Adrenal gland (tissue), 5 donors: ENCODE results near the gene STAP1.

Source experiments
- POLR2A ChIP-seq, 2 donors: fragments of 450-650 bp; IDR thresholded peaks; one replicate each; pipeline ENCODE4 v1.6.1; 2017; ENCODE audit warnings: antibody characterized with exemption in 2 of 2, mild to moderate bottlenecking in 2 of 2, moderate library complexity in 1 of 2
- TF ChIP-seq, protein P1 (sequence below), 6 experiments: fragments of 450-650 bp in 4 of 6; fragments of 200-600 bp in 2 of 6; sonication (generic) in 1 of 6; IDR thresholded peaks; 1 replicate in 5 of 6; 2 replicates in 1 of 6; pipeline versions ENCODE4 v1.5.1 to v1.8.0; 2016 to 2021; ENCODE audit warnings: antibody characterized with exemption in 6 of 6, mild to moderate bottlenecking in 2 of 6, moderate library complexity in 1 of 6
- donor health status: DM: no; HTN: no; CAD: no.

DNA sequence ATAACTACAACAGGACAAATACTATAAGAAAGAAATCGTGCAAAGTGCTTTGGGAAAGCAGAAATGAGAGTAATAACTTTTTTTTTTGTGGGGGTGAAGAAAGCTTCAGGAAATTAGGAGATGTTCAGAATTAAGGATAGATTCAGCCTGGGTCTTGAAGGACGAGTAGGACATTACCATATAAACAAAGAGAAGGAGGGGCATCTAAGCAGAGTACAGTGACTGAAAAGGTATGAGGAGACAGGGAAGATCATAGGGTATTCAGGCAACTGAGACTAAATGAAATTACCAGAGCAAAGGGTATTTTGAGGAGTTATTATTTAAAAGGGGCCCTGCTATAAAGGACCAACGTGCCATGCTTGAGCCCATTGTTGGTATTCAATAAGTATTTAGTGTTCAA, 3.1 kb upstream of the STAP1 start:
- TF ChIP-seq, protein P1, sequence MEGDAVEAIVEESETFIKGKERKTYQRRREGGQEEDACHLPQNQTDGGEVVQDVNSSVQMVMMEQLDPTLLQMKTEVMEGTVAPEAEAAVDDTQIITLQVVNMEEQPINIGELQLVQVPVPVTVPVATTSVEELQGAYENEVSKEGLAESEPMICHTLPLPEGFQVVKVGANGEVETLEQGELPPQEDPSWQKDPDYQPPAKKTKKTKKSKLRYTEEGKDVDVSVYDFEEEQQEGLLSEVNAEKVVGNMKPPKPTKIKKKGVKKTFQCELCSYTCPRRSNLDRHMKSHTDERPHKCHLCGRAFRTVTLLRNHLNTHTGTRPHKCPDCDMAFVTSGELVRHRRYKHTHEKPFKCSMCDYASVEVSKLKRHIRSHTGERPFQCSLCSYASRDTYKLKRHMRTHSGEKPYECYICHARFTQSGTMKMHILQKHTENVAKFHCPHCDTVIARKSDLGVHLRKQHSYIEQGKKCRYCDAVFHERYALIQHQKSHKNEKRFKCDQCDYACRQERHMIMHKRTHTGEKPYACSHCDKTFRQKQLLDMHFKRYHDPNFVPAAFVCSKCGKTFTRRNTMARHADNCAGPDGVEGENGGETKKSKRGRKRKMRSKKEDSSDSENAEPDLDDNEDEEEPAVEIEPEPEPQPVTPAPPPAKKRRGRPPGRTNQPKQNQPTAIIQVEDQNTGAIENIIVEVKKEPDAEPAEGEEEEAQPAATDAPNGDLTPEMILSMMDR (IDR thresholded peaks at IDR 0.05), result no peak
- no peak for TF ChIP-seq POLR2A (IDR thresholded peaks at IDR 0.05)
